Measurements from ENCODE around the gene HDAC4.

- TF ChIP-seq CTCF (IDR thresholded peaks at IDR 0.05): no peak
- no peak for TF ChIP-seq MAX (IDR thresholded peaks at IDR 0.05)
- TF ChIP-seq FOSL2 (IDR thresholded peaks at IDR 0.05): no peak
- TF ChIP-seq FOSL2 (CRISPR knock-in tag; IDR thresholded peaks at IDR 0.05): no peak
- TF ChIP-seq EP300 (IDR thresholded peaks at IDR 0.05): no peak
- no peak for TF ChIP-seq KDM5A (IDR thresholded peaks at IDR 0.05)
- TF ChIP-seq RAD21 (conservative IDR thresholded peaks at IDR 0.05 in 1 of 2, IDR thresholded peaks at IDR 0.05 in 1 of 2): no peak
- no peak for TF ChIP-seq JUN (IDR thresholded peaks at IDR 0.05)
- no peak for TF ChIP-seq HOXA7 (CRISPR knock-in tag; IDR thresholded peaks at IDR 0.05)
- no peak for TF ChIP-seq REST (IDR thresholded peaks at IDR 0.05)
- TF ChIP-seq CBX8 (IDR thresholded peaks at IDR 0.05): no peak
Measured at GRCh38 chr2:239269173-239269885, 131.5 kb downstream of the HDAC4 start.

Data from A549 (cell line).